HepG2 (cell line): ENCODE results near the gene FAM216A. TPM values are rescaled to one million over a fixed set of nuclear protein-coding genes. Genes with fewer than 3 reads are reported as not detected.

Experiments
- FOSL1 ChIP-seq: sonication (generic); formaldehyde crosslinking; IDR thresholded peaks from 2 replicates; pipeline ENCODE4 v1.9.0; 2021; ENCODE audit warnings: missing genetic modification reagents, borderline replicate concordance
- FOXA3 ChIP-seq: IDR thresholded peaks from 2 replicates; pipeline ENCODE4 v1.6.1; 2016; ENCODE audit warnings: missing genetic modification reagents, missing compliant biosample characterization
- ISX ChIP-seq: sonication (generic); formaldehyde crosslinking; conservative IDR thresholded peaks from 2 replicates; pipeline ENCODE4 v1.5.0; 2020; ENCODE audit warnings: missing genetic modification reagents
- MAFK ChIP-seq, 2 experiments: IDR thresholded peaks in 1 of 2; conservative IDR thresholded peaks in 1 of 2; 2 replicates each; pipeline ENCODE4 v1.6.1; 2011; ENCODE audit warnings: improper control_type of control experiment in 2 of 2, low read length in 2 of 2
- PHF5A ChIP-seq: IDR thresholded peaks from one replicate; pipeline ENCODE4 v1.6.1; 2018; ENCODE audit warnings: low read depth, missing genetic modification reagents; ENCODE audit not compliant: unreplicated experiment
- PITX1 ChIP-seq: sonication (generic); formaldehyde crosslinking; IDR thresholded peaks from 2 replicates; pipeline ENCODE4 v1.5.1; 2020; ENCODE audit warnings: mild to moderate bottlenecking, missing genetic modification reagents
- RELA ChIP-seq: sonication (generic); formaldehyde crosslinking; IDR thresholded peaks from 2 replicates; pipeline ENCODE4 v1.4.0; 2020; ENCODE audit warnings: missing genetic modification reagents
- REXO4 ChIP-seq: sonication (generic); formaldehyde crosslinking; IDR thresholded peaks from 2 replicates; pipeline ENCODE4 v1.8.0; 2022; ENCODE audit warnings: missing genetic modification reagents, mild to moderate bottlenecking, borderline replicate concordance
- SATB2 ChIP-seq: sonication (generic); formaldehyde crosslinking; IDR thresholded peaks from 2 replicates; pipeline ENCODE4 v1.5.0; 2020; ENCODE audit warnings: missing genetic modification reagents
- TEF ChIP-seq: sonication (generic); formaldehyde crosslinking; IDR thresholded peaks from 2 replicates; pipeline ENCODE4 v1.5.0; 2020; ENCODE audit warnings: missing genetic modification reagents
- XRCC5 ChIP-seq: fragments of 200-400 bp; formaldehyde crosslinking; optimal IDR thresholded peaks from 2 replicates; pipeline ENCODE3; 2017; ENCODE audit warnings: mild to moderate bottlenecking, low read length
- ZFX ChIP-seq: sonication (generic); formaldehyde crosslinking; IDR thresholded peaks from 2 replicates; pipeline ENCODE4 v1.4.0; 2020; ENCODE audit warnings: mild to moderate bottlenecking, low read depth, missing genetic modification reagents, moderate library complexity
- ZGPAT ChIP-seq: IDR thresholded peaks from 2 replicates; pipeline ENCODE4 v1.6.1; 2016; ENCODE audit warnings: mild to moderate bottlenecking
- ZNF337 ChIP-seq: sonication (generic); formaldehyde crosslinking; IDR thresholded peaks from 2 replicates; pipeline ENCODE4 v1.5.1; 2020; ENCODE audit warnings: missing genetic modification reagents, low read depth, mild to moderate bottlenecking, borderline replicate concordance
- ZNF407 ChIP-seq: sonication (generic); formaldehyde crosslinking; IDR thresholded peaks from one replicate; pipeline ENCODE4 v1.5.1; 2020; ENCODE audit warnings: mild to moderate bottlenecking, missing genetic modification reagents; ENCODE audit errors: not compliant biosample characterization
- ZNF788 ChIP-seq: sonication (generic); formaldehyde crosslinking; IDR thresholded peaks from 2 replicates; pipeline ENCODE4 v1.5.0; 2020; ENCODE audit warnings: mild to moderate bottlenecking, missing genetic modification reagents, borderline replicate concordance
- ZNF879 ChIP-seq: sonication (generic); formaldehyde crosslinking; IDR thresholded peaks from 2 replicates; pipeline ENCODE4 v1.8.1; 2023; ENCODE audit warnings: missing genetic modification reagents
- polyA plus RNA-seq, 8 experiments: library from polyadenylated mRNA; depleted of rRNA in 3 of 8; stranded (reverse) in 7 of 8; unstranded in 1 of 8; fragments of >200 nt; fragmentation: Illumina TruSeq in 4 of 8; extraction: Trizol in 4 of 8; gene quantifications; 2 replicates each; pipeline versions ENCODE4 v1.2.1 to v1.2.3, GENCODE V29; 2011 to 2016; ENCODE audit warnings: low read depth in 4 of 8, missing spikeins in 1 of 8, mixed read lengths in 1 of 8; ENCODE audit not compliant: insufficient read depth in 1 of 8
- total RNA-seq, 5 experiments: library from RNA; depleted of rRNA; stranded (reverse); fragments of >200 nt; fragmentation: Illumina TruSeq; extraction: Trizol; gene quantifications; 2 replicates each; pipeline ENCODE4 v1.2.3, GENCODE V29; 2016; ENCODE audit warnings: low read depth in 1 of 5
- TF ChIP-seq, protein P1 (sequence below): IDR thresholded peaks from 2 replicates; pipeline ENCODE4 v1.6.1; 2018; ENCODE audit warnings: missing genetic modification reagents, mild to moderate bottlenecking, missing compliant biosample characterization

Gene FAM216A
- total and polyA plus RNA-seq, 2 of the 13 experiments (the other 11 are each of a cell fraction or from before 2014, with no cell fraction given): 20.3 to 31.2 TPM

GRCh38 chr12:110449799-110450497, 18.7 kb upstream of the FAM216A start, which contains the start of gene ARPC3 (continued):
- peak; percentile 81 for TF ChIP-seq ZFX (CRISPR knock-in tag)
- TF ChIP-seq ZNF407 (CRISPR knock-in tag): peak; percentile 53
- TF ChIP-seq ZNF788 (CRISPR knock-in tag): peak; percentile 71; the same call in 1 of the 2 replicates
- peak; percentile 79 for TF ChIP-seq XRCC5
- TF ChIP-seq, protein P1, sequence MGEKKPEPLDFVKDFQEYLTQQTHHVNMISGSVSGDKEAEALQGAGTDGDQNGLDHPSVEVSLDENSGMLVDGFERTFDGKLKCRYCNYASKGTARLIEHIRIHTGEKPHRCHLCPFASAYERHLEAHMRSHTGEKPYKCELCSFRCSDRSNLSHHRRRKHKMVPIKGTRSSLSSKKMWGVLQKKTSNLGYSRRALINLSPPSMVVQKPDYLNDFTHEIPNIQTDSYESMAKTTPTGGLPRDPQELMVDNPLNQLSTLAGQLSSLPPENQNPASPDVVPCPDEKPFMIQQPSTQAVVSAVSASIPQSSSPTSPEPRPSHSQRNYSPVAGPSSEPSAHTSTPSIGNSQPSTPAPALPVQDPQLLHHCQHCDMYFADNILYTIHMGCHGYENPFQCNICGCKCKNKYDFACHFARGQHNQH (CRISPR knock-in tag): peak; percentile 74
- no peak for TF ChIP-seq FOSL1 (CRISPR knock-in tag)
- TF ChIP-seq TEF (CRISPR knock-in tag): 0 out of 2 replicates have a peak, but pooled peaks have one; percentile 22
- TF ChIP-seq PHF5A (CRISPR knock-in tag): peak; percentile 67
- TF ChIP-seq ZGPAT (CRISPR knock-in tag): peak; percentile 79; the same call in 1 of the 2 replicates
- TF ChIP-seq MAFK (conservative IDR thresholded peaks at IDR 0.05 in 1 of 2, IDR thresholded peaks at IDR 0.05 in 1 of 2; ENCODE audit: low read length in 2 of 2): no peak
- peak; percentile 58 for TF ChIP-seq FOXA3 (CRISPR knock-in tag)
- TF ChIP-seq RELA (CRISPR knock-in tag): peak; percentile 85; the same call in 1 of the 2 replicates
- no peak for TF ChIP-seq SATB2 (CRISPR knock-in tag)
- TF ChIP-seq REXO4: no peak
- TF ChIP-seq ZNF879: 0 out of 2 replicates have a peak, but pooled peaks have one; percentile 60
- TF ChIP-seq ZNF337: 0 out of 2 replicates have a peak, but pooled peaks have one; percentile 61
- 0 out of 2 replicates have a peak, but pooled peaks have one; percentile 67 for TF ChIP-seq PITX1 (CRISPR knock-in tag)
- TF ChIP-seq ISX (CRISPR knock-in tag): no peak
